Neural progenitor cell (in vitro differentiated cells): ENCODE data around the gene SORBS2. TPM values are rescaled to one million over a fixed set of nuclear protein-coding genes. Genes with fewer than 3 reads are reported as not detected.
A peak's percentile ranks its signal among the peaks of the same experiment; 100 is the strongest.
"Not testable (repeated sequence)": the region's sequence is repeated elsewhere in the genome, so short reads cannot be mapped to it uniquely, and the experiment has no call there.

Source experiments
- DNase-seq: peaks from one replicate; pipeline ENCODE4 v3.0.0-alpha.2; 2016; ENCODE audit warnings: low spot score
- H2AFZ ChIP-seq: fragments of 200-600 bp; sonication (generic); replicated peaks from 2 replicates; pipeline ENCODE4 v1.6.1; 2016; ENCODE audit warnings: antibody characterized with exemption
- H3F3A ChIP-seq: fragments of 200-600 bp; sonication (generic); 2 replicates; pipeline ENCODE4 v1.6.1; 2016; ENCODE audit warnings: antibody characterized with exemption, low read depth
- H3K27ac ChIP-seq: fragments of 200-600 bp; sonication (generic); 2 replicates; pipeline ENCODE4 v1.5.1; 2016; ENCODE audit warnings: mild to moderate bottlenecking
- H3K27me3 ChIP-seq: fragments of 200-600 bp; sonication (generic); 2 replicates; pipeline ENCODE4 v1.6.1; 2016; ENCODE audit warnings: mild to moderate bottlenecking, moderate library complexity
- H3K36me3 ChIP-seq: fragments of 200-600 bp; sonication (generic); 2 replicates; pipeline ENCODE4 v1.5.1; 2016
- H3K4me1 ChIP-seq: fragments of 200-600 bp; sonication (generic); 2 replicates; pipeline ENCODE4 v1.6.1; 2016; ENCODE audit warnings: mixed run types
- H3K4me2 ChIP-seq: fragments of 200-600 bp; sonication (generic); 2 replicates; pipeline ENCODE4 v1.6.1; 2016
- H3K4me3 ChIP-seq: fragments of 200-600 bp; sonication (generic); 2 replicates; pipeline ENCODE4 v1.5.1; 2016
- H3K79me2 ChIP-seq: fragments of 200-600 bp; sonication (generic); 2 replicates; pipeline ENCODE4 v1.6.1; 2016; ENCODE audit warnings: low read depth
- H3K9ac ChIP-seq: fragments of 200-600 bp; sonication (generic); 2 replicates; pipeline ENCODE4 v1.6.1; 2016
- H3K9me3 ChIP-seq: fragments of 200-600 bp; sonication (generic); 2 replicates; pipeline ENCODE4 v1.5.1; 2016; ENCODE audit warnings: low read depth
- H4K20me1 ChIP-seq: fragments of 200-600 bp; sonication (generic); 2 replicates; pipeline ENCODE4 v1.6.1; 2016; ENCODE audit warnings: low read depth
- H3K27ac Mint-ChIP-seq: 3 replicates; pipeline ENCODE4 v1.8.0; 2021; ENCODE audit warnings: mixed read lengths
- H3K27me3 Mint-ChIP-seq: 2 replicates; pipeline ENCODE4 v1.8.0; 2022; ENCODE audit warnings: low read depth, mild to moderate bottlenecking, inconsistent platforms, moderate library complexity, mixed read lengths; ENCODE audit not compliant: insufficient read depth
- H3K36me3 Mint-ChIP-seq: 3 replicates; pipeline ENCODE4 v1.8.0; 2021; ENCODE audit warnings: mixed read lengths
- H3K4me1 Mint-ChIP-seq: 3 replicates; pipeline ENCODE4 v1.8.0; 2021; ENCODE audit warnings: mixed read lengths
- H3K4me3 Mint-ChIP-seq: 3 replicates; pipeline ENCODE4 v1.8.0; 2021; ENCODE audit warnings: mild to moderate bottlenecking, moderate library complexity, mixed read lengths
- H3K9me3 Mint-ChIP-seq: 3 replicates; pipeline ENCODE4 v1.8.0; 2020; ENCODE audit warnings: mixed read lengths
- CTCF ChIP-seq: fragments of 200-600 bp; sonication (generic); IDR thresholded peaks from 2 replicates; pipeline ENCODE4 v1.5.1; 2017; ENCODE audit warnings: antibody characterized with exemption, mild to moderate bottlenecking
- EZH2 ChIP-seq: fragments of 200-600 bp; sonication (generic); IDR thresholded peaks from 2 replicates; pipeline ENCODE4 v1.6.1; 2017; ENCODE audit warnings: antibody characterized with exemption, mild to moderate bottlenecking, moderate library complexity
- EZH2phosphoT487 ChIP-seq: fragments of 200-600 bp; sonication (generic); IDR thresholded peaks from 2 replicates; pipeline ENCODE4 v1.6.1; 2017; ENCODE audit warnings: antibody characterized with exemption
- total RNA-seq: library from RNA; depleted of rRNA; stranded (reverse); fragments of >200 nt; gene quantifications from 2 replicates; pipeline ENCODE4 v1.2.3, GENCODE V29; 2015; ENCODE audit warnings: low replicate concordance

Gene SORBS2
- total RNA-seq, 1 donor from 2014 or later, result 15.7 TPM

GRCh38 chr4:185717377-185717741 is 94.6 kb downstream of the SORBS2 start:
- Histone ChIP-seq H2AFZ (no peak overlapping the region), H3K27me3 (no peaks in the 10 kb centered on the region), H3K4me1 (peaks cover 8% of the 10 kb centered on the region), H3K27ac (no peak overlapping the region), H3K79me2 (no peaks in the 10 kb centered on the region), H3K4me2 (no peak overlapping the region), H3K9me3 (no peaks in the 10 kb centered on the region), H3K4me3 (no peak overlapping the region), H4K20me1 (no peaks in the 10 kb centered on the region), H3K9ac (no peak overlapping the region), H3F3A (no peaks in the 10 kb centered on the region), H3K36me3 (no peaks in the 10 kb centered on the region)
- Mint-ChIP-seq H3K27ac (no peak overlapping the region), H3K36me3 (peaks cover 10% of the 10 kb centered on the region), H3K4me1 (peaks cover 32% of the 10 kb centered on the region), H3K27me3 (no peaks in the 10 kb centered on the region), H3K9me3 (no peaks in the 10 kb centered on the region), H3K4me3 (no peak overlapping the region)
- DNase-seq, result no peak
- TF ChIP-seq CTCF (no peak), EZH2phosphoT487 (no peak), EZH2 (no peak)

DNA sequence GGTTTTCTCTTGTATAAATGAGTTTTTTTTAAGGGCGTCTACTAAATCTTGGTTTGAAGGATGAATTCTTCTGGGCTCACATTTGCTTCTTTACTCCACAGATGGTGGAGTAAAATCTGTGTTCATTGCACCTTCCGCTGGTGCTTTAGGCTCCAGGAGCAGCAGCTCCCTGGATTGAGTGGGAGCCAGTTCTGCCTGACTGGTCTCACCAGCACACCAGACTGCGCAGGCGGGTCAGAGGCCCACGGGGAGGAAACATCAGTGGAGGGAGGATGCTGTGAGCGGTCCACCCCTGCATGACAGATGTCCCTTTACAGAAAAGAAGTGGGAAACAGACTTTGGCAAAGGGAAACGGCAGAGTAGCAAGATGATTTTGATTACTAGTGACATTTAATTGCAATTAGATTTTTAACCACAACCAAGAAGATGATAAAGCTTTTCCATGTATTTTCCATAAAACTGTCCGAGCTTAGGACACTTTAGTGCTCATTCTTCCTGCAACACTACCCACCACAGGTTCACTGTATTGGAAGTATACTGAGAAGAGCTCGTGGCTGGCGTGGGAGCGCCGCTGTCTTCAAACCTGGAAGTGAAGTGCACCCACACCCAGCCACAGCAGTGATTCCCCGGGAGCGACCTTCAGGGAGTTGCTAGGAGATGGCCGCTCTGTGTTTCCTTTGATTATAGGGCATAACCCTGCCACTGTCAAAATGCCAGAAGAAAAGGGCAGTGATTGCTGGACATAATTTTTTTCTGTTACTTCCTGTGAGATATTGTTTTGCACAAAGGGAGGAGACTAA is 95.2 kb downstream of the SORBS2 start:
- no peak overlapping the region for H3K4me3 Mint-ChIP-seq
- H3K27ac ChIP-seq, result no peak overlapping the region

DNA sequence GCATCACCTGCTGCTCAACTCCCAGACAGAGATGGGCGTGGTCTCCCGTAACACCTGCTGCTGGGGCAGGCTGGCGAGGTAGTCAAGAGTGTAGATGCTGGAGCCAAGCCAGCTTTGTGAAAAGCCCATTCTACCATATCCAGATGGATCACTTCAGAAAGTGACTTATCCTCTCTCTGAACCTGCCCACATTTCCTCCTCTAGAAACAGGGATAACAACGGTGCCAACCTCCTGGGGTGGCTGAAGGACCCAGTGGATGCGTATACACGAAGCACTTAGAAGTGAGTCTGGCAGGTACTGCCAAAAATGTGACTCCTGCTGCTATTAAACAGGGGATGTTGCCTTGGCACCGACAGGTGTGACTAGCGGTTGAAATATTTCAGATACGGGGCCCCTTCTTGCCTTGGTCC is 95.8 kb downstream of the SORBS2 start:
- peaks cover 26% of the 10 kb centered on the region for H3K4me1 Mint-ChIP-seq

More for the DNA sequence above, 95.2 kb downstream of the SORBS2 start:
- DNase-seq, result no peak
- Mint-ChIP-seq H3K27me3 (no peaks in the 10 kb centered on the region), H3K36me3 (peaks cover 10% of the 10 kb centered on the region), H3K9me3 (no peaks in the 10 kb centered on the region), H3K4me1 (peaks cover 31% of the 10 kb centered on the region), H3K27ac (peak overlapping the region; percentile 58)
- Histone ChIP-seq H3K9me3 (no peaks in the 10 kb centered on the region), H4K20me1 (no peaks in the 10 kb centered on the region), H3K27me3 (no peaks in the 10 kb centered on the region), H2AFZ (no peak overlapping the region), H3K4me1 (peaks cover 4% of the 10 kb centered on the region), H3K4me3 (no peak overlapping the region), H3K9ac (no peak overlapping the region), H3F3A (no peaks in the 10 kb centered on the region), H3K79me2 (no peaks in the 10 kb centered on the region), H3K4me2 (no peak overlapping the region), H3K36me3 (no peaks in the 10 kb centered on the region)
- TF ChIP-seq EZH2phosphoT487, result no peak
- TF ChIP-seq CTCF, result no peak
- TF ChIP-seq EZH2, result no peak

GRCh38 chr4:185714524-185714923 is 97.5 kb downstream of the SORBS2 start:
- H3K4me1 Mint-ChIP-seq, result peaks cover 30% of the 10 kb centered on the region
- not testable (repeated sequence) for H3K27me3 ChIP-seq, DNase-seq, H2AFZ ChIP-seq, H3K4me2 ChIP-seq, H3F3A ChIP-seq, H3K36me3 ChIP-seq, H3K4me1 ChIP-seq, H3K4me3 ChIP-seq, H3K9me3 ChIP-seq, H3K27ac Mint-ChIP-seq, H3K27ac ChIP-seq, H3K9me3 Mint-ChIP-seq, H3K4me3 Mint-ChIP-seq, H3K27me3 Mint-ChIP-seq, H4K20me1 ChIP-seq, H3K9ac ChIP-seq, H3K79me2 ChIP-seq
- H3K36me3 Mint-ChIP-seq, result peaks cover 13% of the 10 kb centered on the region

More for the DNA sequence above, 95.8 kb downstream of the SORBS2 start:
- Histone ChIP-seq H3K36me3 (no peaks in the 10 kb centered on the region), H3K27ac (no peak overlapping the region), H3K4me1 (no peaks in the 10 kb centered on the region), H3K4me3 (no peak overlapping the region), H3K27me3 (no peaks in the 10 kb centered on the region), H3K9me3 (no peaks in the 10 kb centered on the region), H2AFZ (no peak overlapping the region), H3K79me2 (no peaks in the 10 kb centered on the region), H3K9ac (no peak overlapping the region), H4K20me1 (no peaks in the 10 kb centered on the region), H3K4me2 (no peak overlapping the region), H3F3A (no peaks in the 10 kb centered on the region)
- H3K9me3 Mint-ChIP-seq, result no peaks in the 10 kb centered on the region
- H3K27me3 Mint-ChIP-seq, result no peaks in the 10 kb centered on the region
- no peak for DNase-seq
- no peak overlapping the region for H3K27ac Mint-ChIP-seq
- TF ChIP-seq EZH2, result no peak
- H3K4me3 Mint-ChIP-seq, result no peak overlapping the region
- peaks cover 10% of the 10 kb centered on the region for H3K36me3 Mint-ChIP-seq
